SIG-M5 treated with dmso at 0.1 percent for 504 hours (cell line): ENCODE results near the gene AWAT1.
A peak's percentile ranks its signal among the peaks of the same experiment; 100 is the strongest.
"Not testable (repeated sequence)": the region's sequence is repeated elsewhere in the genome, so short reads cannot be mapped to it uniquely, and the experiment has no call there.

Experiments used
- DNase-seq: peaks from one replicate; lab custom pipeline; 2025; ENCODE audit not compliant: unreplicated experiment; lab: John Stamatoyannopoulos, UW

AWAT1 gene

GRCh38 chrX:70234355-70234754, at the start of gene AWAT1:
Gene AWAT1 (plus strand): TSS chrX:70234655. CDS start chrX:70234696, 41 bp downstream.
- DNase-seq, result no peak

- no peak for DNase-seq
These were observed 44.2 kb upstream of the AWAT1 start for GRCh38 chrX:70190225-70190624.

GRCh38 chrX:70196961-70197720, 37.3 kb upstream of the AWAT1 start:
- DNase-seq, result peak; percentile 23

GRCh38 chrX:70201732-70202131, 32.7 kb upstream of the AWAT1 start:
- no peak for DNase-seq

- DNase-seq, result no peak
These were observed 26.0 kb upstream of the AWAT1 start for GRCh38 chrX:70208479-70208878.

GRCh38 chrX:70209570-70209969, 24.9 kb upstream of the AWAT1 start:
- not testable (repeated sequence) for DNase-seq

GRCh38 chrX:70219938-70220764, 14.3 kb upstream of the AWAT1 start:
- DNase-seq, result no peak

- DNase-seq, result no peak
These were observed 8.4 kb upstream of the AWAT1 start for GRCh38 chrX:70226048-70226447.

- DNase-seq, result no peak
These were observed 7.8 kb upstream of the AWAT1 start for GRCh38 chrX:70226687-70227086.

- DNase-seq, result no peak
These were observed 2.8 kb upstream of the AWAT1 start for GRCh38 chrX:70231666-70232065.

- DNase-seq, result no peak
These were observed 6.3 kb downstream of the AWAT1 start for GRCh38 chrX:70240751-70241150.

- no peak for DNase-seq
These were observed 7.0 kb downstream of the AWAT1 start for GRCh38 chrX:70241501-70241900.

GRCh38 chrX:70243601-70244000, 9.1 kb downstream of the AWAT1 start:
- DNase-seq, result not testable (repeated sequence)

GRCh38 chrX:70244881-70245280, 10.4 kb downstream of the AWAT1 start:
- DNase-seq, result no peak

- DNase-seq, result no peak
These were observed 12.8 kb downstream of the AWAT1 start for GRCh38 chrX:70247252-70247651.

- DNase-seq, result no peak
These were observed 18.0 kb downstream of the AWAT1 start for GRCh38 chrX:70252491-70252890.

GRCh38 chrX:70253377-70254062, 19.1 kb downstream of the AWAT1 start:
- DNase-seq, result no peak

- no peak for DNase-seq
These were observed 19.6 kb downstream of the AWAT1 start for GRCh38 chrX:70254063-70254400.

GRCh38 chrX:70254909-70255308, 20.5 kb downstream of the AWAT1 start:
- no peak for DNase-seq

GRCh38 chrX:70255452-70255851, 21.0 kb downstream of the AWAT1 start:
- DNase-seq, result no peak

GRCh38 chrX:70257423-70258288, 23.2 kb downstream of the AWAT1 start:
- DNase-seq, result no peak
